GM06990 (cell line): ENCODE data around the gene DCAF6.

ENCODE experiments used
- DNase-seq: peaks from one replicate; pipeline ENCODE4 v3.0.0-alpha.2; 2011; ENCODE audit not compliant: insufficient read length; ENCODE audit errors: extremely low read depth
- H3K27me3 ChIP-seq: replicated peaks from 2 replicates; pipeline ENCODE4 v1.6.0; 2011; ENCODE audit warnings: low read length; ENCODE audit not compliant: control insufficient read depth, insufficient read depth
- H3K36me3 ChIP-seq: 2 replicates; pipeline ENCODE4 v1.5.1; 2011; ENCODE audit warnings: low read length; ENCODE audit not compliant: control insufficient read depth, insufficient read depth
- H3K4me3 ChIP-seq: replicated peaks from 2 replicates; pipeline ENCODE4 v1.5.1; 2011; ENCODE audit warnings: low read depth, mild to moderate bottlenecking, control low read depth, low read length
- CTCF ChIP-seq: IDR thresholded peaks from 2 replicates; pipeline ENCODE4 v1.5.1; 2011; ENCODE audit warnings: low read length, control low read depth, mild to moderate bottlenecking, inconsistent platforms; ENCODE audit not compliant: insufficient read depth, poor library complexity, severe bottlenecking

DCAF6 gene

GRCh38 chr1:168035345-168035744 lies 98.9 kb downstream of the DCAF6 start:
- no peaks in the 10 kb centered on the region for H3K27me3 ChIP-seq
- no peak for DNase-seq
- no peak overlapping the region for H3K4me3 ChIP-seq
- no peak for TF ChIP-seq CTCF
- no peaks in the 10 kb centered on the region for H3K36me3 ChIP-seq

- H3K27me3 ChIP-seq = no peaks in the 10 kb centered on the region
- no peak for DNase-seq
- no peak overlapping the region for H3K4me3 ChIP-seq
- H3K36me3 ChIP-seq = no peaks in the 10 kb centered on the region
- no peak for TF ChIP-seq CTCF
These were observed 105.9 kb downstream of the DCAF6 start for GRCh38 chr1:168042362-168042761.

GRCh38 chr1:168045311-168045710 lies 108.8 kb downstream of the DCAF6 start:
- Histone ChIP-seq H3K4me3 (no peak overlapping the region), H3K27me3 (no peaks in the 10 kb centered on the region), H3K36me3 (no peaks in the 10 kb centered on the region)
- TF ChIP-seq CTCF = no peak
- no peak for DNase-seq

GRCh38 chr1:168050307-168050706 lies 113.8 kb downstream of the DCAF6 start:
- Histone ChIP-seq H3K36me3 (no peaks in the 10 kb centered on the region), H3K27me3 (no peaks in the 10 kb centered on the region), H3K4me3 (no peak overlapping the region)
- TF ChIP-seq CTCF = no peak
- no peak for DNase-seq

- no peaks in the 10 kb centered on the region for H3K27me3 ChIP-seq
These were observed 114.4 kb downstream of the DCAF6 start for GRCh38 chr1:168050880-168051279.

More at GRCh38 chr1:168050880-168051279, 114.4 kb downstream of the DCAF6 start:
- TF ChIP-seq CTCF = no peak
- no peaks in the 10 kb centered on the region for H3K36me3 ChIP-seq
- H3K4me3 ChIP-seq = no peak overlapping the region
- no peak for DNase-seq
